Left lobe of liver (tissue), 2 donors: ENCODE results near the gene GSDMA. TPM values are rescaled to one million over a fixed set of nuclear protein-coding genes. Genes with fewer than 3 reads are reported as not detected.
"Not testable (repeated sequence)": the region's sequence is repeated elsewhere in the genome, so short reads cannot be mapped to it uniquely, and the experiment has no call there.

Experiments
- ATAC-seq: fragments of 200-7000 bp; cut with Tn5 transposase; one replicate; pipeline ENCODE4 v1.9.1; 2020; ENCODE audit warnings: mild to moderate bottlenecking, moderate library complexity
- DNase-seq: peaks from one replicate; pipeline ENCODE4 v3.0.0-alpha.2; 2020; ENCODE audit warnings: low spot score
- total RNA-seq: library from RNA; stranded (reverse); gene quantifications from one replicate; pipeline ENCODE4 v1.2.1, GENCODE V29; 2021
- donor health status: DM: no; HTN: no; CAD: no; lungs with moderate emphysema.
- donor health status: DM: no; HTN: yes; CAD: no.

GSDMA gene
- total RNA-seq, 1 donor from 2014 or later, result not detected

DNA sequence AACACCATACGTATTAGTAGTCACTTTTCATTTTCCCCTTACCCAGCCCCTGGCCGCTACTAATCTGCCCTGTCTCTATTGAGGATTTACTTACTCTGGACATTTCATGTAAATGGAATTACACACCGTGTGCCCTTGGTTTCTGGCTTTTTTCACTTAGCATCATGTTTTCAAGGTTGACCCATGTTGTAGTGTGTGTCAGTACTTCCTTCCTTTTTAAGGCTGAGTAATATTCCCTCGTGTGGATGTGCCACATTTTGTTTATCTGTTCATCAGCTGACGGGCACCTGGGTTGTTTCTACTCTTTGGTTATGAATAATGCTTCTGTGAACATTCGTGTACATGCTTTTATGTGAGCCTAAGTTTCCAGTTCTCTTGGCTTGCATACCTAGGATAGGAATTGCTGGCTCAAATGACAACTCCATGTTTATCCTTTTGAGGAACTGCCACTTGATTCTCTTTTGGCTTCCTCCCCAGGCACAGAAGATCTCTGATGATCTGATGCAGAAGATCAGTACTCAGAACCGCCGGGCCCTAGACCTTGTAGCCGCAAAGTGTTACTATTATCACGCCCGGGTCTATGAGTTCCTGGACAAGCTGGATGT is 25.5 kb downstream of the GSDMA start:
- DNase-seq (no peak), ATAC-seq (no peak)

GRCh38 chr17:39994448-39994847 is 31.6 kb downstream of the GSDMA start:
- DNase-seq (no peak), ATAC-seq (no peak)

DNA sequence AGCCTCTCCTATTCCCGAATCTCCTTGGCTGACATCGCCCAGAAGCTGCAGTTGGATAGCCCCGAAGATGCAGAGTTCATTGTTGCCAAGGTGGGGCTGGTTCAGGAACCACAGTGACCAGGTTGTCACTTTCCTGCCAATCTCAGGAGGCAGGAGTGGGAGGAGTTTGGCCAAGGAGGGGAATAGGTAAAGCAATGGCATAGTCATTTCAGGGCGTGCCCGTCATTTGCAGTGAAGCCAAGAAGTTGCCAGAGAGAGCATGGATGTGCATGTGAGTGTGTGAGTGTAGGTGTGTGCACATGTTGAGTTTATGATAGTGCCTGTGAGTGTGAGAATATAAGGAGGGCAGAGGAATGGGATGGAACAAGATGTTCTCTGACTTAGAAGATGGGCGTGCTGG is 32.6 kb downstream of the GSDMA start:
- DNase-seq (no peak), ATAC-seq (no peak)

DNA sequence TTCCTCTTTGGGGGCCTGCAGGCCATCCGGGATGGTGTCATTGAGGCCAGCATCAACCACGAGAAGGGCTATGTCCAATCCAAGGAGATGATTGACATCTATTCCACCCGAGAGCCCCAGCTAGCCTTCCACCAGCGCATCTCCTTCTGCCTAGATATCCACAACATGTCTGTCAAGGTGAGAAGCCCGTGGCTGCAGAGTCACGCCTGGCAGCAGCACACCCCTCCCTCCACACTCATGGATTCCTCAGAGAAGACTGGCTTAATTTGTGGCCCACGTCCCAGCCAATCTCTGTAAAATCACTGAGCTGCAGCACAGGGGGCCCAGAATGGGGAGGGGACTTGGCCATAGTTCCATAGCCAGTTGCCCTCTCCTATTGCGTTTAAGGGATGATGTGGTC is 33.4 kb downstream of the GSDMA start:
- DNase-seq (no peak), ATAC-seq (no peak)

- DNase-seq (peak; percentile 92), ATAC-seq (peak; percentile 95)
These were observed 34.0 kb downstream of the GSDMA start for GRCh38 chr17:39996800-39997199.

DNA sequence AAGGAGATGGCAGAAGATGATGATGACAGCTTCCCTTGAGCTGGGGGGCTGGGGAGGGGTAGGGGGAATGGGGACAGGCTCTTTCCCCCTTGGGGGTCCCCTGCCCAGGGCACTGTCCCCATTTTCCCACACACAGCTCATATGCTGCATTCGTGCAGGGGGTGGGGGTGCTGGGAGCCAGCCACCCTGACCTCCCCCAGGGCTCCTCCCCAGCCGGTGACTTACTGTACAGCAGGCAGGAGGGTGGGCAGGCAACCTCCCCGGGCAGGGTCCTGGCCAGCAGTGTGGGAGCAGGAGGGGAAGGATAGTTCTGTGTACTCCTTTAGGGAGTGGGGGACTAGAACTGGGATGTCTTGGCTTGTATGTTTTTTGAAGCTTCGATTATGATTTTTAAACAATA is 34.7 kb downstream of the GSDMA start:
- no peak for ATAC-seq

DNA sequence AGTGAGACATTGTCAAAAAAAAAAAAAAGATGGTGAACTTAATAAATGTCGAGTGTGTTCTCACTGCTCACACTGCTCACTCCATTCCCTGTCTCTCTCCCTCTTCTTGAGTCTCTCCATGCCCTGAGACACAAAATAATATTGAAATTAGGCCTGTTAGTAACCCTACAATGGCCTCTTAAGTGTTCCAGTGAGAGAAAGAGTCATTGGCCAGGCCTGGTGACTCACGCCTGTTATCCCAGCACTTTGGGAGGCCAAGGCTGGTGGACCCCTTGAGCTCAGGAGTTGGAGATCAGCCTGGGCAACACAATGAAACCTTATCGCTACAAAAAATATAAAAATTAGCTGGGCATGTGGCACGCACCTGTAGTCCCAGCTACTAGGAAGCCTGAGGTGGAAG is 36.3 kb downstream of the GSDMA start:
- no peak for ATAC-seq

More for the DNA sequence above, 34.7 kb downstream of the GSDMA start:
- DNase-seq, result no peak

GRCh38 chr17:40000161-40000560 is 37.4 kb downstream of the GSDMA start:
- ATAC-seq (no peak), DNase-seq (no peak)

More for the DNA sequence above, 36.3 kb downstream of the GSDMA start:
- no peak for DNase-seq

- DNase-seq, ATAC-seq: not testable (repeated sequence)
These were observed 38.5 kb downstream of the GSDMA start for GRCh38 chr17:40001335-40001734.

DNA sequence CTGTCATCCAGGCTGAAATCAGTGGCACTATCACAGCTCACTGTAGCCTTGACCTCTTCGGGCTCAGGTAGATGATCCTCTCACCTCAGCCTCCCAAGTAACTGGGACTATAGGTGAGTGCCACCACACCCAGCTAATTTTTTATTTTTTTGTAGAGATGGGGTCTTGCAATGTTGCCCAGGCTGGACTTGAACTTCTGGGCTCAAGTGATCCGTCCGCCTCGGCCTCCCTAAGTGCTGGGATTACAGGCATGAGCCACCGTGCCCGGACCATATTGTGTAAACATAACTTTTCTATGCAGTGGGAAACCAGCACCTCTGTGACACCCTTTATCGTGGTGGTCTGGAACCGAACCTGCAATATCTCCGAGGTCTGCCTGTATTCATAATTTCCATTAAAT is 41.3 kb downstream of the GSDMA start:
- DNase-seq, result no peak
- ATAC-seq, result no peak

GRCh38 chr17:40004712-40005111 is 41.9 kb downstream of the GSDMA start:
- ATAC-seq, result no peak
- no peak for DNase-seq

DNA sequence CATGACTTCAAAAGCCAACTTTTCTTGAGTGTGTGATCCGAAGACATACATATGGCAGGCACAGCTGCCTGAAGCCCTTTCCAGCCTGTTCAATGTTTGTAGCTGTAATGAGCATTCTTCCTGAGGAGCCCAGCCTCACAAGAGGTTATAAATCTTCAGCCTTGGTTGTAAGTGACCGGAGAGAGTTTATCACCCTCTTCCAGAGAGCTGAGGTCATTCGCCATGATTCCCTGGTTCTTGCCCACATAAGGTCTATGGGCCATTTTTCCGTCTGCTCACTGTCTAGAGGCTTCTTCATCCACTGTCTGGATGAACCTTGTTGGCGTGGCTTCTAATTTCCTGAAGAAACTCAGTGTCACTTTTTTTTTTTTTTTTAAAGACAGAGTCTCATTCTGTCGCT is 42.7 kb downstream of the GSDMA start:
- ATAC-seq, result no peak
- no peak for DNase-seq

- not testable (repeated sequence) for DNase-seq, ATAC-seq
These were observed 48.2 kb downstream of the GSDMA start for GRCh38 chr17:40010946-40011500.

GRCh38 chr17:40012017-40012647 is 49.3 kb downstream of the GSDMA start:
- not testable (repeated sequence) for DNase-seq, ATAC-seq

GRCh38 chr17:40014375-40014980 is 51.7 kb downstream of the GSDMA start:
- ATAC-seq, result no peak

DNA sequence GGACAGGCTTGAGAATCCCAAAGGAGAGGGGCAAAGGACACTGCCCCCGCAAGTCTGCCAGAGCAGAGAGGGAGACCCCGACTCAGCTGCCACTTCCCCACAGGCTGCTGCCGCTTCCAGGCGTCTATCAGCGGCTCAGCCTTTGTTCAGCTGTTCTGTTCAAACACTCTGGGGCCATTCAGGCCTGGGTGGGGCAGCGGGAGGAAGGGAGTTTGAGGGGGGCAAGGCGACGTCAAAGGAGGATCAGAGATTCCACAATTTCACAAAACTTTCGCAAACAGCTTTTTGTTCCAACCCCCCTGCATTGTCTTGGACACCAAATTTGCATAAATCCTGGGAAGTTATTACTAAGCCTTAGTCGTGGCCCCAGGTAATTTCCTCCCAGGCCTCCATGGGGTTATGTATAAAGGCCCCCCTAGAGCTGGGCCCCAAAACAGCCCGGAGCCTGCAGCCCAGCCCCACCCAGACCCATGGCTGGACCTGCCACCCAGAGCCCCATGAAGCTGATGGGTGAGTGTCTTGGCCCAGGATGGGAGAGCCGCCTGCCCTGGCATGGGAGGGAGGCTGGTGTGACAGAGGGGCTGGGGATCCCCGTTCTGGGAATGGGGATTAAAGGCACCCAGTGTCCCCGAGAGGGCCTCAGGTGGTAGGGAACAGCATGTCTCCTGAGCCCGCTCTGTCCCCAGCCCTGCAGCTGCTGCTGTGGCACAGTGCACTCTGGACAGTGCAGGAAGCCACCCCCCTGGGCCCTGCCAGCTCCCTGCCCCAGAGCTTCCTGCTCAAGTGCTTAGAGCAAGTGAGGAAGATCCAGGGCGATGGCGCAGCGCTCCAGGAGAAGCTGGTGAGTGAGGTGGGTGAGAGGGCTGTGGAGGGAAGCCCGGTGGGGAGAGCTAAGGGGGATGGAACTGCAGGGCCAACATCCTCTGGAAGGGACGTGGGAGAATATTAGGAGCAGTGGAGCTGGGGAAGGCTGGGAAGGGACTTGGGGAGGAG is 52.5 kb downstream of the GSDMA start, which contains the start of gene CSF3:
CSF3 (plus strand) TSS at position 436 of the 993 bp plus-strand sequence; CDS start at position 471, 35 bp downstream.
- DNase-seq (no peak), ATAC-seq (no peak)

More at GRCh38 chr17:40014375-40014980, 51.7 kb downstream of the GSDMA start:
- DNase-seq, result no peak

DNA sequence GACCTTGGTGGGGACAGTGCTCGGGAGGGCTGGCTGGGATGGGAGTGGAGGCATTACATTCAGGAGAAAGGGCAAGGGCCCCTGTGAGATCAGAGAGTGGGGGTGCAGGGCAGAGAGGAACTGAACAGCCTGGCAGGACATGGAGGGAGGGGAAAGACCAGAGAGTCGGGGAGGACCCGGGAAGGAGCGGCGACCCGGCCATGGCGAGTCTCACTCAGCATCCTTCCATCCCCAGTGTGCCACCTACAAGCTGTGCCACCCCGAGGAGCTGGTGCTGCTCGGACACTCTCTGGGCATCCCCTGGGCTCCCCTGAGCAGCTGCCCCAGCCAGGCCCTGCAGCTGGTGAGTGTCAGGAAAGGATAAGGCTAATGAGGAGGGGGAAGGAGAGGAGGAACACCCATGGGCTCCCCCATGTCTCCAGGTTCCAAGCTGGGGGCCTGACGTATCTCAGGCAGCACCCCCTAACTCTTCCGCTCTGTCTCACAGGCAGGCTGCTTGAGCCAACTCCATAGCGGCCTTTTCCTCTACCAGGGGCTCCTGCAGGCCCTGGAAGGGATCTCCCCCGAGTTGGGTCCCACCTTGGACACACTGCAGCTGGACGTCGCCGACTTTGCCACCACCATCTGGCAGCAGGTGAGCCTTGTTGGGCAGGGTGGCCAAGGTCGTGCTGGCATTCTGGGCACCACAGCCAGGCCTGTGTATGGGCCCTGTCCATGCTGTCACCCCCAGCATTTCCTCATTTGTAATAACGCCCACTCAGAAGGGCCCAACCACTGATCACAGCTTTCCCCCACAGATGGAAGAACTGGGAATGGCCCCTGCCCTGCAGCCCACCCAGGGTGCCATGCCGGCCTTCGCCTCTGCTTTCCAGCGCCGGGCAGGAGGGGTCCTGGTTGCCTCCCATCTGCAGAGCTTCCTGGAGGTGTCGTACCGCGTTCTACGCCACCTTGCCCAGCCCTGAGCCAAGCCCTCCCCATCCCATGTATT is 53.5 kb downstream of the GSDMA start:
- ATAC-seq (no peak), DNase-seq (no peak)

GRCh38 chr17:40017422-40018080 is 54.7 kb downstream of the GSDMA start:
- DNase-seq, result no peak
- ATAC-seq, result no peak
